ENCODE data around the gene CERS6. TPM values are rescaled to one million over a fixed set of nuclear protein-coding genes. Genes with fewer than 3 reads are reported as not detected.

The CERS6 gene
- total RNA-seq, 1 experiment from 2014 or later: not detected

DNA sequence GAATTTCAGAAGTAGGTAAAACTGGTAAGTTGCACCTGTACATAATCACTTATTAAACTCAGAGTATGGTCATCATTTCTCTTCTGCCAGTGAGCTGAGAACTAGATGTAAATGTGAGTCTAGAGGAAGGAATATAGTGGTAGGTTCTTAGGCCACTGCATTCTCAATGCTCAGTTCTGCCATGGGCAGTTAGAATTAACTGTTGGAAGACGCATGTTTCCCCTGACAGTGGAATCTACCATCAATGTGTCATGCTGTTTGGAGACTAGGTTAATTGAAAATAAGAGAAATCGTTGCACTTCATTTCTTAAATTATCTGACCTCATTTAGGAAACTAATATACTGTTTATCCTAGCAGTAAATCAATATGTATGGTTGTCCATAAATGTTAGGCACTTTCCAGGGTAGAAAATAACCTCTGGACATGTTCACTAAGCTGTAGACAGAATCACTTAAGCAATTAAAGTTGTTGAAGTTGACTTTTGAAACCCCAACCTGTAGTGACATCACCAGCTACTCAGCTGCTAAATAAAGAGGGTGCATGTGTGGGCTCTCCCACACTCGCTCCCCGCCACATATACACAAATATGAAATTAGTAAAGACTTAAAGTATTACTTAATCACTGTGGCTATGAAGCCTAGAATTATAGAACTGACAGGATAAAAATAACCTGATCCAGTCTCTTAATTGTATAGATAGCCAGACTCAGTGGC, 254.8 kb downstream of the CERS6 start:
- no peaks in the 10 kb centered on the region for H3K79me2 ChIP-seq (ENCODE audit: low read length)
- H3K36me3 ChIP-seq (ENCODE audit: insufficient read depth, low read length): no peaks in the 10 kb centered on the region
- no peak for DNase-seq
- H3K9me2 ChIP-seq (replicated peaks; ENCODE audit: insufficient read depth, low read length): no peaks in the 10 kb centered on the region
- no peak overlapping the region for H3K27ac ChIP-seq (ENCODE audit: low read length)
- no peak overlapping the region for H2AFZ ChIP-seq (ENCODE audit: low read length)
- H4K20me1 ChIP-seq (ENCODE audit: insufficient read depth, low read depth, low read length): no peaks in the 10 kb centered on the region
- H3K4me1 ChIP-seq (ENCODE audit: low read length): peaks cover 4% of the 10 kb centered on the region; the same call in 1 of the 2 replicates
- H3K9me3 ChIP-seq (ENCODE audit: low read length): no peaks in the 10 kb centered on the region
- no peak overlapping the region for H3K4me2 ChIP-seq (ENCODE audit: low read depth, low read length, poor library complexity, severe bottlenecking)
- no peak overlapping the region for H3K9ac ChIP-seq (ENCODE audit: low read length)
- H3K4me3 ChIP-seq (ENCODE audit: low read length): no peak overlapping the region
- no peaks in the 10 kb centered on the region; the same call in 1 of the 2 replicates for H3K27me3 ChIP-seq (ENCODE audit: low read length)

DNA sequence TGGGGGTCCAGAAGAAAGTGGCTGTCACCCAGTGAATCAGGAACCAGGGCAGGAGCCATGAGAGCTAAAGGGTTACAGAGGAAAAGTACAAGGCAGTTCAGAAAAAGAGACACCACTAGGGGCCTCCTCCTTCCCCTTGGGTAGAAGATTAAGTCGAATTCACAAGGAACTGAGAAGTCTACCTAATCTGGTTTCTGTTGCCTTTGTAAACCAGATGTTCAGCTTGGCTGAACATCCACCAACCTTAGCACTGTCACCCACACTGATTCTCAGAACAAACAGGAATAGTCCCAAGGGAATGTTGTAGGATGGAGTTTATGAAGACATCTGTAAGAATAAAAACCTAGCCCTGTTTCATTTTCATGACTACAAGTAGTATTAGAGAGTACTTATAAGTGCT, 256.0 kb downstream of the CERS6 start:
- Histone ChIP-seq H3K36me3 (ENCODE audit: insufficient read depth, low read length) (no peaks in the 10 kb centered on the region), H3K4me3 (ENCODE audit: low read length) (no peak overlapping the region), H3K79me2 (ENCODE audit: low read length) (no peaks in the 10 kb centered on the region), H3K9me3 (ENCODE audit: low read length) (no peaks in the 10 kb centered on the region), H4K20me1 (ENCODE audit: insufficient read depth, low read depth, low read length) (no peaks in the 10 kb centered on the region), H3K27me3 (ENCODE audit: low read length) (no peaks in the 10 kb centered on the region; the same call in 1 of the 2 replicates), H3K9me2 (replicated peaks; ENCODE audit: insufficient read depth, low read length) (no peaks in the 10 kb centered on the region), H2AFZ (ENCODE audit: low read length) (no peak overlapping the region), H3K27ac (ENCODE audit: low read length) (no peak overlapping the region), H3K9ac (ENCODE audit: low read length) (no peak overlapping the region), H3K4me1 (ENCODE audit: low read length) (peaks cover 4% of the 10 kb centered on the region; the same call in 1 of the 2 replicates), H3K4me2 (ENCODE audit: low read depth, low read length, poor library complexity, severe bottlenecking) (no peak overlapping the region)
- DNase-seq: peak; percentile 46

DNA sequence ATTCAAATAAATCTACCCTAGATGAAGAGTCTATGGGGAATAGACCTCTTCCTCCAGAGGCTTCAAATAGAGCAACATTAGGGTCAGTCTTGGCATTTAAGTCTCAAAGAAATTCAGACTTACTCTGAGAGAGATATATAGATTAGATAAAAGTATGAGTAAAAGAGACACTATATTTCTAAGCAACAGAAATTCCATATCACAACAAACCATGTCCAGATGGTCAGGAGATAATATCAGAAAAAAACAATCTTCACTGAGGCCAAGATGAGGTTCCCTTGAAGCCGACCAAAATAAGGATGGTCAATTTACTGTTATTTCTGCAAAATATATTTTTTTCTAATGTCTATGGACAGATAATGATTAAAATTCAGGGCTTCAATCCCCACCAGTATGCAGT, 257.3 kb downstream of the CERS6 start:
- Histone ChIP-seq H3K36me3 (ENCODE audit: insufficient read depth, low read length) (no peaks in the 10 kb centered on the region), H3K4me3 (ENCODE audit: low read length) (no peak overlapping the region), H3K9me3 (ENCODE audit: low read length) (no peaks in the 10 kb centered on the region), H4K20me1 (ENCODE audit: insufficient read depth, low read depth, low read length) (no peaks in the 10 kb centered on the region), H3K4me2 (ENCODE audit: low read depth, low read length, poor library complexity, severe bottlenecking) (no peak overlapping the region), H3K79me2 (ENCODE audit: low read length) (no peaks in the 10 kb centered on the region), H3K9me2 (replicated peaks; ENCODE audit: insufficient read depth, low read length) (no peaks in the 10 kb centered on the region), H3K27ac (ENCODE audit: low read length) (no peak overlapping the region), H3K4me1 (ENCODE audit: low read length) (peaks cover 4% of the 10 kb centered on the region; the same call in 1 of the 2 replicates), H2AFZ (ENCODE audit: low read length) (no peak overlapping the region), H3K27me3 (ENCODE audit: low read length) (no peaks in the 10 kb centered on the region; the same call in 1 of the 2 replicates), H3K9ac (ENCODE audit: low read length) (no peak overlapping the region)
- DNase-seq: no peak

DNA sequence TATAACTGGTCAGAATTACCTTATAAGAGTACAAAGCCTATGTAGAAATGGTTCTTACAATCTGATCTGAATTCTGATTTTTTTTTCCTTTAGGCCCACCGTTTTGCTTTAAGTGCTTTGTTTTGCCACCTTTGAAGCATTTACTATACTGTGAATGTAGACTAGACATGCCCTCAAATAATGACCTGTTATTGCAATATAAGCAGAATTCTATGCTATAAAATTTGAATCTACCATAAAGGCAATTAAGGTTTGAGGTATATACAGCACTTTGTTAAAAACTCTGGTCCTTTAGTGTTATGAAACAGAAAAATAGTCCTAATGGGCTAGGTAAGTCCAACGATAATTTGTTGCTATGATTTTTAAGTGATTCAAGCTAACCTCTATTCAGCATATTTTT, 259.8 kb downstream of the CERS6 start:
- no peak overlapping the region for H3K4me2 ChIP-seq (ENCODE audit: low read depth, low read length, poor library complexity, severe bottlenecking)
- peaks cover 4% of the 10 kb centered on the region; the same call in 1 of the 2 replicates for H3K4me1 ChIP-seq (ENCODE audit: low read length)
- no peak for DNase-seq
- H3K79me2 ChIP-seq (ENCODE audit: low read length): no peaks in the 10 kb centered on the region
- no peaks in the 10 kb centered on the region; the same call in 1 of the 2 replicates for H3K27me3 ChIP-seq (ENCODE audit: low read length)
- no peak overlapping the region for H2AFZ ChIP-seq (ENCODE audit: low read length)
- no peaks in the 10 kb centered on the region for H3K9me2 ChIP-seq (replicated peaks; ENCODE audit: insufficient read depth, low read length)
- no peaks in the 10 kb centered on the region for H3K36me3 ChIP-seq (ENCODE audit: insufficient read depth, low read length)
- no peaks in the 10 kb centered on the region for H3K9me3 ChIP-seq (ENCODE audit: low read length)
- H3K27ac ChIP-seq (ENCODE audit: low read length): no peak overlapping the region
- no peaks in the 10 kb centered on the region for H4K20me1 ChIP-seq (ENCODE audit: insufficient read depth, low read depth, low read length)
- no peak overlapping the region for H3K4me3 ChIP-seq (ENCODE audit: low read length)
- no peak overlapping the region for H3K9ac ChIP-seq (ENCODE audit: low read length)

DNA sequence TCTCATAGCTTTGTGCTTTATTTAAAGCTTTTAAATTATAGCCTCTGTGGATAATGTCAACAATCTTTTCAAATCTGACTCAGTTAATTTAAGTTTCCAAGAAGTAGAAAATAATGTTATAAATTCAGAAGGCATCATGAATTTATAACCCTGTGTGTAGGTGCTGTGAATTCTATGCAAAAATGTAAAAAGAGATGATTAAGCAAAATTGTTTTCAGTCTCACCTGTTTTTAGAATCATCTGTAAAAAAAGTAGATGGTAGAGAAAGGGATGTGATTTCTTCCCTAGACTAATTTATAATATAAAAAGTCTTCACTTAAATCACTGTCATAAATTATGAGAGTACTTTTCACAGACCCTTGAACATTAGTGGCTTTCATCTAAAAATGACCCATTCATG, 260.8 kb downstream of the CERS6 start:
- Histone ChIP-seq H2AFZ (ENCODE audit: low read length) (no peak overlapping the region), H3K27me3 (ENCODE audit: low read length) (no peaks in the 10 kb centered on the region; the same call in 1 of the 2 replicates), H3K27ac (ENCODE audit: low read length) (no peak overlapping the region), H3K9me3 (ENCODE audit: low read length) (no peaks in the 10 kb centered on the region), H3K4me2 (ENCODE audit: low read depth, low read length, poor library complexity, severe bottlenecking) (no peak overlapping the region), H3K79me2 (ENCODE audit: low read length) (no peaks in the 10 kb centered on the region), H3K36me3 (ENCODE audit: insufficient read depth, low read length) (no peaks in the 10 kb centered on the region), H3K9ac (ENCODE audit: low read length) (no peak overlapping the region), H3K4me1 (ENCODE audit: low read length) (peaks cover 4% of the 10 kb centered on the region; the same call in 1 of the 2 replicates), H4K20me1 (ENCODE audit: insufficient read depth, low read depth, low read length) (no peaks in the 10 kb centered on the region), H3K9me2 (replicated peaks; ENCODE audit: insufficient read depth, low read length) (no peaks in the 10 kb centered on the region), H3K4me3 (ENCODE audit: low read length) (no peak overlapping the region)
- DNase-seq: peak; percentile 28

DNA sequence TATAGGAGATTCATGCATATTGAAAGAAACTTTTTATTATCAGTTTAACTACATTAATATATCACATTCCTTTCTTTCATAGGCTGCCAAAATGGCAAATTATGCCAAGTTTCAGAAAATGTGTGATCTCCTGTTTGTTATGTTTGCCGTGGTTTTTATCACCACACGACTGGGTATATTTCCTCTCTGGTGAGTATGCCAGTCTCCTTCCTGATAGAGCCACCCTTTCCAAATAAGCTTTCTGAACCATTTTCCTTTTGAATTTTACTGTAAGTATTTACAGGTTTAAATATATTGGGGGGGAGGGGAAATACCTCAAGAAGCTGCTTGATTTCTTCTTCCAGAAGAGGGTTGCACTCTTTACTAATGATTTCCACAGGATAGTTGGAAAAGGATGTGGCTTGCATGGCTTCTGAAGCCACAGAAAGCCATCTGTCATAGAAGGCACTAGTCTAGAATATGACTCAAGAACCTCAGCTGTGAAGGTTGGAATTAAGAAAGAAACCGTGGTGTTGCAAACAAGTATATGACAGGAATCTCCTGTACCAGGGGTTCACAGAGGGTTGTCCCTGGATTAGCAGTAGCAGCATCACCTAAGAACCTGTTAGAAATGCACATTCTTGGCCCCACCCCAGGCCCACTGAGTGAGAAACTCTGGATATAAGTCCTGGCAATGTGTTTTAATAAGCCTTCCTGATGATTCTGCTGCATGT, 261.9 kb downstream of the CERS6 start:
- 0 out of 2 replicates have a peak, but pooled peaks cover 3% of the 10 kb centered on the region for H3K4me1 ChIP-seq (ENCODE audit: low read length)
- no peak overlapping the region for H3K27ac ChIP-seq (ENCODE audit: low read length)
- H3K9ac ChIP-seq (ENCODE audit: low read length): no peak overlapping the region
- H3K4me2 ChIP-seq (ENCODE audit: low read depth, low read length, poor library complexity, severe bottlenecking): no peak overlapping the region
- H4K20me1 ChIP-seq (ENCODE audit: insufficient read depth, low read depth, low read length): no peaks in the 10 kb centered on the region
- H3K9me2 ChIP-seq (replicated peaks; ENCODE audit: insufficient read depth, low read length): no peaks in the 10 kb centered on the region
- peak; percentile 6 for DNase-seq
- no peak overlapping the region for H3K4me3 ChIP-seq (ENCODE audit: low read length)
- H3K27me3 ChIP-seq (ENCODE audit: low read length): no peaks in the 10 kb centered on the region; the same call in 1 of the 2 replicates
- no peak overlapping the region for H2AFZ ChIP-seq (ENCODE audit: low read length)
- no peaks in the 10 kb centered on the region for H3K79me2 ChIP-seq (ENCODE audit: low read length)
- no peaks in the 10 kb centered on the region for H3K36me3 ChIP-seq (ENCODE audit: insufficient read depth, low read length)
- no peaks in the 10 kb centered on the region for H3K9me3 ChIP-seq (ENCODE audit: low read length)

DNA sequence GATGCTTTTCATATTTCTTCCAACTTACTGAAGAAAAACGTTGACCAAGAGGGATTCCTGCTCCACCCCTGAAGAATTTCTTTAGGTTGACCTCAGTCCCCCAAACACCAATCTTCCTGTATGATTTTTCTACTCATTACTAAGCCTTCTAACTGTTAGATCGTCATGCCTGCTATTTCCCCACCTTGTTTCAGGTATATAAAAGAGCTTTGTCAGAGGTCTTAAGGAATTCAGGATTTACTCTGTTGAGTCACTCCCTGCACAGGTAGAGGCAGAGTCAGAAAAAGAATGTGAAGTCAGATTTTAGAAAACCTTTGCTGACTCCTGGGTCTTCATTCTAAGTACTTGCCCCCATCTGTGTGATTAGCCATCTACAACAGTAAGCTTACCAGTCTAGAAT, 262.6 kb downstream of the CERS6 start:
- Histone ChIP-seq H3K4me3 (ENCODE audit: low read length) (no peak overlapping the region), H3K9me2 (replicated peaks; ENCODE audit: insufficient read depth, low read length) (no peaks in the 10 kb centered on the region), H3K27me3 (ENCODE audit: low read length) (no peaks in the 10 kb centered on the region; the same call in 1 of the 2 replicates), H4K20me1 (ENCODE audit: insufficient read depth, low read depth, low read length) (no peaks in the 10 kb centered on the region), H3K9ac (ENCODE audit: low read length) (no peak overlapping the region), H3K36me3 (ENCODE audit: insufficient read depth, low read length) (no peaks in the 10 kb centered on the region), H2AFZ (ENCODE audit: low read length) (no peak overlapping the region), H3K27ac (ENCODE audit: low read length) (no peak overlapping the region), H3K4me1 (ENCODE audit: low read length) (no peaks in the 10 kb centered on the region), H3K79me2 (ENCODE audit: low read length) (no peaks in the 10 kb centered on the region), H3K4me2 (ENCODE audit: low read depth, low read length, poor library complexity, severe bottlenecking) (no peak overlapping the region), H3K9me3 (ENCODE audit: low read length) (no peaks in the 10 kb centered on the region)
- no peak for DNase-seq

DNA sequence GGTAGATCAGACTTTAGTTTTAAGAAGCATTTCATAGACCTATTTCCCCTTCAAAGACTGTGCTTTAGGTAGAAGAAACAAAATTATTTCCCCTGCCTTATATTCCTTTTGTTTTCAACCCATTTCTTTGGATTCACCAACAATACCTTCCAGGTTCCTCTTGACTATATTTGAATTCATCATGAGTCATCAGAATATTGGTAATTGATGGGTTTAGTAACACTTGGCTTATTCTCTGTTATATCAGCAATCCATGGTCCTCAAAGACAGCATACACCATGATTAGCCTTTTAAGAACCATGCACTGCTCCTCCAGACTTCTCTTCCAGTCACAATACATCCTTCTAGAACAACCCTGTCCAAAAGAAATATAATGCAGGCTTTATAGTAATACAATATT, 263.4 kb downstream of the CERS6 start:
- H3K27me3 ChIP-seq (ENCODE audit: low read length): no peaks in the 10 kb centered on the region; the same call in 1 of the 2 replicates
- no peak overlapping the region for H3K4me2 ChIP-seq (ENCODE audit: low read depth, low read length, poor library complexity, severe bottlenecking)
- H3K79me2 ChIP-seq (ENCODE audit: low read length): no peaks in the 10 kb centered on the region
- no peaks in the 10 kb centered on the region for H3K9me2 ChIP-seq (replicated peaks; ENCODE audit: insufficient read depth, low read length)
- DNase-seq: peak; percentile 4
- H3K4me1 ChIP-seq (ENCODE audit: low read length): no peaks in the 10 kb centered on the region
- H4K20me1 ChIP-seq (ENCODE audit: insufficient read depth, low read depth, low read length): no peaks in the 10 kb centered on the region
- no peak overlapping the region for H3K9ac ChIP-seq (ENCODE audit: low read length)
- H3K9me3 ChIP-seq (ENCODE audit: low read length): no peaks in the 10 kb centered on the region
- no peak overlapping the region for H2AFZ ChIP-seq (ENCODE audit: low read length)
- H3K36me3 ChIP-seq (ENCODE audit: insufficient read depth, low read length): no peaks in the 10 kb centered on the region
- no peak overlapping the region for H3K27ac ChIP-seq (ENCODE audit: low read length)
- H3K4me3 ChIP-seq (ENCODE audit: low read length): no peak overlapping the region

All from Karpas-422 (cell line).